T-helper 2 cell treated with Interferon-gamma antibody and Interleukin-4, amounts not matched to agents 5 μg/mL and 100 μg/mL, for 36 hours (primary cell): ENCODE results near the gene ITPR2.
"Not testable (repeated sequence)": the region's sequence is repeated elsewhere in the genome, so short reads cannot be mapped to it uniquely, and the experiment has no call there.

Experiments
- DNase-seq: peaks from one replicate; pipeline ENCODE4 v3.0.0; 2021; ENCODE audit warnings: low spot score
- H3K27ac Mint-ChIP-seq: one replicate; pipeline ENCODE4 v1.8.0; 2021; ENCODE audit warnings: mild to moderate bottlenecking, mixed read lengths
- H3K27me3 Mint-ChIP-seq: one replicate; pipeline ENCODE4 v1.8.0; 2021; ENCODE audit warnings: low read depth, mixed read lengths
- H3K36me3 Mint-ChIP-seq: one replicate; pipeline ENCODE4 v1.8.0; 2021; ENCODE audit warnings: low read depth, mixed read lengths
- H3K4me1 Mint-ChIP-seq: one replicate; pipeline ENCODE4 v1.8.0; 2021; ENCODE audit warnings: low read depth, mixed read lengths
- H3K4me3 Mint-ChIP-seq: one replicate; pipeline ENCODE4 v1.8.0; 2022; ENCODE audit warnings: mild to moderate bottlenecking, moderate library complexity, mixed read lengths
- H3K9me3 Mint-ChIP-seq: one replicate; pipeline ENCODE4 v1.8.0; 2021; ENCODE audit warnings: mixed read lengths

Gene ITPR2

DNA sequence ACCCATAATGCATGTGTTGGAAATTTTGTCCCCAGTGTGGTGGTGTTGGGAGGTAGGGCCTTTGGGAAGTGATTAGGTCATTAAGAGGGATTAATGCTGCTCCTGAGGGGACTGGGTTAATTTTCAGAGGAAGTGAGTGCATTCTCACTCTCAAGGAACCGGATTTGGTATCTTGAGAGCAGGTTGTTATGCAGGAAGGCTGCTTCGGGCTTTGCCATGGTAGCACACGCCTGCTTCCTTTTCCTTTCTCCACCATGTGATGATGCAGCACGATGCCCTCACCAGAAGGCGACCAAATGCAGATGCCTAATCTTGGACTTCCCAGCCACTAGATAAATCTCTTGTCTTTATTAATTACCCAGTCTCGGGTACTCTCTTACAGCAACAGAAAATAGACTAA is 380.5 kb downstream of the ITPR2 start:
- Mint-ChIP-seq H3K9me3 (no peaks in the 10 kb centered on the region), H3K27ac (no peak overlapping the region), H3K27me3 (no peaks in the 10 kb centered on the region), H3K4me1 (peaks cover 10% of the 10 kb centered on the region), H3K36me3 (peaks cover 2% of the 10 kb centered on the region), H3K4me3 (no peak overlapping the region)
- DNase-seq: no peak

DNA sequence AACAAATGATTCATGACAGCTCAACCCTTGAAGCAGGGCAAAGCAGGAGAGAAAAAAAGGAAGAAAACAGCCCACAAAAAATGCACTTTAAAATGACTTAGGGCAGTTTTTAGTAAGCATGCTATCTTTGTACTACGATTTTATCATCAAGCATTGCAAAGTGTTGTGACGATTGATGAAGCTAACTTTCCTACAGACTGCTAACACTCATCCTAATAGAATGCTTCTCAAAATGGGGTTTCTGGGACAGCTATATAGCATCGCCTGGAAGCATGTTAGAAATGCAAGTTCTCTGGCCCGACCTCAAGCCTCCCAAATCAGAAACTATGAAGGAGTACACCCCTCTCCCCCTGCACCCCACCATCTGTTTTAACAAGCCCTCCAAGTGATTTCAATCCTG is 381.2 kb downstream of the ITPR2 start:
- DNase-seq: no peak
- Mint-ChIP-seq H3K36me3 (peaks cover 2% of the 10 kb centered on the region), H3K27ac (no peak overlapping the region), H3K4me1 (peaks cover 9% of the 10 kb centered on the region), H3K4me3 (no peak overlapping the region), H3K27me3 (no peaks in the 10 kb centered on the region), H3K9me3 (no peaks in the 10 kb centered on the region)

DNA sequence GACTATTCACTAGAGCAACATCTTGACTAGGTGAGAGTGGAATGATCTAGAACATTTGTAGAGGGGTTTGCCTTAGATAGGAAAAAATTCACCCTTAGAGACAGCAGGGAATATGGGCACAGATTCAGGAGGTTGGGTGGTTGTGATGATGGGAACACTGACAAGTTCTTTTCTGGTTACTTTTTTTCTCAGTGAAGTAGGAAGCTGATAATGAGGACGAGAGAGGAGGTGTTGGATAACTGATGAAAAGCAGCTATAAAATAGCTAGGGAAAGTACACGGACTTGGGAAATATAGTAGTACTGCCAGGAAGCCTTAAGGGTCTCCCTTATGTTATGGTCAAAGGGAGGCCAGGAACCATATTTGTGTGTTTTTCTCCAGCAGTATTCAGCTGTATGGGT is 387.1 kb downstream of the ITPR2 start:
- no peaks in the 10 kb centered on the region for H3K4me1 Mint-ChIP-seq
- no peak overlapping the region for H3K27ac Mint-ChIP-seq
- DNase-seq: no peak

DNA sequence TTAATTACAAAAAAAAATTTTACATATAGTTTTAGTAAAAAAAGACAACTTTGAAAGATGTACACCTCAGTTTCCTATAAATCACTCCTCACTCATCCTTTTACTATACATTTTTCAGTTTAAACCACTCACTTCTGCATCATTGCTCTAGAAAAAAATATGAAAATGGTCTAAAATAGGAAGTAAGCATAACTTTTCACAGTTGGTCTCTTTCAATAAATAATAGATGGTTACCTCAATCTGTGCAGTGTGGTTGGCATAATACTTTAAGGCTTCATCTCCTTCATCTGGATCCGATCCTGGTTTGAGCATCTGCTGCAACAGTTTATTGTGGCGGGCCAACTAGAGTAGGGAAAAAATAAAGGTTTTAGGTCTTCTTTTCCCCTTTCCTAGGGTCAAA is 389.7 kb downstream of the ITPR2 start:
- no peaks in the 10 kb centered on the region for H3K4me1 Mint-ChIP-seq
- DNase-seq: no peak
- no peak overlapping the region for H3K4me3 Mint-ChIP-seq
- H3K27ac Mint-ChIP-seq: no peak overlapping the region
- H3K27me3 Mint-ChIP-seq: no peaks in the 10 kb centered on the region
- no peaks in the 10 kb centered on the region for H3K9me3 Mint-ChIP-seq
- H3K36me3 Mint-ChIP-seq: peaks cover 11% of the 10 kb centered on the region

More for the DNA sequence above, 387.1 kb downstream of the ITPR2 start:
- no peak overlapping the region for H3K4me3 Mint-ChIP-seq
- no peaks in the 10 kb centered on the region for H3K27me3 Mint-ChIP-seq
- peaks cover 7% of the 10 kb centered on the region for H3K36me3 Mint-ChIP-seq
- no peaks in the 10 kb centered on the region for H3K9me3 Mint-ChIP-seq

DNA sequence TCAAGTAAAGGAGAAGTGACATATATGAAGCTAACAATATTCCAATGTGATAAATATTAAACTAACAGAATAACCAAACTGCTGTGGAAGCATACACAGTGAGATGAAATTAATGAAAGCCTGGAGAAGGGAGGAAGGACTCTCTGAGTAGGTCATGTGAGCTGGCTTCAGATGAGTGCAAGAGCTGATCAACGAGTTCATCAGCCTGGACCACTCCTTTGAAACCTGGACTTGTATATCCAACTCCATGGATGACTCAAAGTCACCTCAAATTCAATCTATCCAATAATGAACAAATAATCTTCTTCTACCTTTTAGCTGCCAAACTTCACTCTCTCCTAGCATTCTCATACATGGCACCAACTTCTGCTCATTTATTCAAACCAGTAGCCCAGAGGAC is 391.6 kb downstream of the ITPR2 start:
- no peak for DNase-seq
- Mint-ChIP-seq H3K4me1 (no peaks in the 10 kb centered on the region), H3K36me3 (peaks cover 11% of the 10 kb centered on the region), H3K27me3 (no peaks in the 10 kb centered on the region), H3K4me3 (no peak overlapping the region), H3K9me3 (no peaks in the 10 kb centered on the region), H3K27ac (no peak overlapping the region)

DNA sequence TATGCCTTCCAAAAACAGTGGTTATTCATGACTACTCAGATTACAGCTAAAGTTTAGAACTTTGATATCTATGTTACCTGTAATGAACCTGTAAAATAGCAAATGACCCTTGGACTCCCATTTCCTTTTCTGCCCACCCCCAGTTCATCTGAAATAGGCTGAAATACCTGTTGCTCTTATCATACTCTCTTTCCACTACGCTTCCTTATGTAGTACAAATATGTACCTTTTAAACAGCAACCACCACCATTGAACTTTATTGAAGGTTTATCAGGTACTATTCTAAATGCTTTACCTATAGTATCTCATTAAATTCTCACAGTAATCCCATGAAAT is 398.0 kb downstream of the ITPR2 start:
- no peaks in the 10 kb centered on the region for H3K9me3 Mint-ChIP-seq
- no peaks in the 10 kb centered on the region for H3K36me3 Mint-ChIP-seq
- H3K27ac Mint-ChIP-seq: no peak overlapping the region
- no peaks in the 10 kb centered on the region for H3K27me3 Mint-ChIP-seq
- H3K4me1 Mint-ChIP-seq: no peaks in the 10 kb centered on the region
- no peak overlapping the region for H3K4me3 Mint-ChIP-seq
- no peak for DNase-seq

DNA sequence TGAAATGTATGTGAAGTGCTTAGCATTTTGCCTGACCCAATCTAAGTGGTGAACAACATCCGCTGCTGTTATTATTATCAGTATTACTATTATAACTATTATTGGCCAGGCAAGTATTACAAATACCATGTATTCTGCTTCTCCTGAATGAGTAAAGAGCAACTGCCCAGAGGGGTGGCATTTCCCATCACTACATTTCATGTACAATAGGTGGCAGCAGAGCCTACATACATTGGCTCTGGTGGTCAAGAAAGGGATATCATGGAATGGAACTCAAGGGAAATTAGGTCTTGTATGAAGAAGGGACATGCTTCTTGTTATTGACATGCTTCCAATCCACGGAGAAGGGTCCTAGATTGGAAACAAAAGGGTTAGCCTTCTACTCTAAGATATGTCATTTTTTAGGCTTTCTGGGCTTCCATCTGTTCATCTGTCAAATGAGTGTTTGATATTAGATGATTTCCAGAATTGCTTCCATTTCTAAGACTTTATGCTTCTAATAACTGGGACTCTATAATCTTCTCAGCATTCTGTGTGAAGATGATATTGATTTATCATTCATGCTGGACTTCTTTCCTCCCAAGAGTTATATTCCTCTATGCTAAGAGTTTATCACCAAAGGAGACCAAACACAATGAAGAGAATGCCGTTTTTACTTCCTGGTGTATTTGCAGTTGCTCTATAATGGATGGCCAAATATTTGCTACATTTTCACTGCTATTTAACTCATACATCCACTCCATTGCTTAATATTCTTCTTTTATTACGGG is 398.5 kb downstream of the ITPR2 start:
- no peak overlapping the region for H3K4me3 Mint-ChIP-seq
- no peaks in the 10 kb centered on the region for H3K4me1 Mint-ChIP-seq
- no peak for DNase-seq
- no peaks in the 10 kb centered on the region for H3K27me3 Mint-ChIP-seq
- no peak overlapping the region for H3K27ac Mint-ChIP-seq
- H3K36me3 Mint-ChIP-seq: no peaks in the 10 kb centered on the region
- no peaks in the 10 kb centered on the region for H3K9me3 Mint-ChIP-seq

DNA sequence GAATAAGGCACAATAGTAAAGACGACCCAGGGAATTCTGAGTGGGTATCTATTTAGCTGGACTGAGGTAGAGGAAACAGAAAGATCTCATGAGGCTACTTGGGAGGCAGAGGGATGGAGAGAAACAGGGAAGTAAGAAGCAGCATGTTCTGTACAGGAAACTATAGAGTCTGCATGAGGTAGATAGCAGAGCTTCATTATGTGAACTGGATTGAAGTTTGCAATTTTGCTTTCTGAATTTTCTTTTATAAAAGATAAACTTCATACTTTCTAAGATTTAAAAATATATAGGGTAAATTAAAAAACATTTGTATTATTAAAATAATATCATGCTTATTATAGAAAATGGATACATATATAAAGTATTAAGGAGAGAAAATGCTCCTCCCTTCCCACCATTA is 399.3 kb downstream of the ITPR2 start:
- DNase-seq, H3K9me3 Mint-ChIP-seq, H3K27ac Mint-ChIP-seq, H3K36me3 Mint-ChIP-seq, H3K4me1 Mint-ChIP-seq, H3K4me3 Mint-ChIP-seq, H3K27me3 Mint-ChIP-seq: not testable (repeated sequence)

DNA sequence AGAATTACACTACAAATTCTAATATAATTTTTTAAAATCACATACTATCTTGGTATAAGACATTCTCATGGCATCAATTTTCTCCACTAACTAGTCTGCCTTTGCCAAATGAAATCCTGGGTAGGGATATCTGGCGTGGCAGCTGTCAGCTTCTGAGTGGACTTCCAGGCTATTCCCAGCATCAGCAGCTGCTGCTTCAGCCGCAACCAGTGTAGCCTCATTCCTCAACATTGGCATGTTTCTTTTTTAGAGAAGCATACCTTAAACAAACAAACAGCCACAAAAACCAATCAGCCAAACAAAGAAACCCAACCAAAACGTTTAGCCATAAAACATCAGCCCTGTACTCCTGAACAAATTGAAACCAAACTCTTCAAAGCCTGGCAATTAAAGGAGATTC is 401.8 kb downstream of the ITPR2 start:
- no peaks in the 10 kb centered on the region for H3K4me1 Mint-ChIP-seq
- no peak overlapping the region for H3K27ac Mint-ChIP-seq
- H3K4me3 Mint-ChIP-seq: no peak overlapping the region
- no peaks in the 10 kb centered on the region for H3K27me3 Mint-ChIP-seq
- no peak for DNase-seq
- H3K36me3 Mint-ChIP-seq: no peaks in the 10 kb centered on the region
- no peaks in the 10 kb centered on the region for H3K9me3 Mint-ChIP-seq

DNA sequence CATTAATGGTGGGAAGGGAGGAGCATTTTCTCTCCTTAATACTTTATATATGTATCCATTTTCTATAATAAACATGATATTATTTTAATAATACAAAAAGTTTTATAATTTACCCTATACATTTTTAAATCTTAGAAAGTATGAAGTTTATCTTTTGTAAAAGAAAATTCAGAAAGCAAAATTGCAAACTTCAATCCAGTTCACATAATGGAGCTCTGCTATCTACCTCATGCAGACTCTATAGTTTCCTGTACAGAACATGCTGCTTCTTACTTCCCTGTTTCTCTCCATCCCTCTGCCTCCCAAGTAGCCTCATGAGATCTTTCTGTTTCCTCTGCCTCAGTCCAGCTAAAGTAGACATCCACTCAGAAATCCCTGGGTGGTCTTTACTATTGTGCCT is 402.4 kb downstream of the ITPR2 start:
- not testable (repeated sequence) for H3K27ac Mint-ChIP-seq, H3K9me3 Mint-ChIP-seq, H3K36me3 Mint-ChIP-seq, H3K27me3 Mint-ChIP-seq, DNase-seq, H3K4me3 Mint-ChIP-seq, H3K4me1 Mint-ChIP-seq

DNA sequence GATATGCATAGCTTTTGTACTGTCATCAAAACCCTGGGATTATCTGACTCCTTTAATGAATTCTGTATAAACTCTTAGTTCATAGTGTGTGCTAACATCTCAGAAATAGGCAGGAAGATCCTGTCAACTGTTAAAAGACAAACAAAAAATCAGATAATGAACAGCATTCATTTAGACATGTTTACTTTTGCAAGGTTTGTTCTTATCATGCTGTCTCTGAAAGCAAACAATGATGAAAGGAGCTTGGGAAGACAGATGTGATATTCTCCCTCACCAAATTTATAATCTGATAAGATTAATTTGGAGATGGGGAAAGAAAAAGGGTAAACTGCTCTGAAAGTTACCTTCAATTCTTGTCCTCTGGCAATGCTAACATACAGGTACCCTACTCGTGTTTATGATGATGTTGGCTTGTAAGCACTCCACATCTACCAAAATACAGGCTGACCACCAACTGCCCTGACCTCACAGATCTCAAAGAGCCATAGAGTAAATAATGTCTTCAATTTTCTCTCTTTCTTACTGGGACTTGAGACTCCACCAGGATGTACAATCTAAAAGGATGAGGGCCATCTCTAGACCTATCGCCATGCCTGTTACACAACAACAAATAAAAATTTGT is 403.8 kb downstream of the ITPR2 start:
- Mint-ChIP-seq H3K27me3 (no peaks in the 10 kb centered on the region), H3K9me3 (no peaks in the 10 kb centered on the region)
- DNase-seq: no peak

DNA sequence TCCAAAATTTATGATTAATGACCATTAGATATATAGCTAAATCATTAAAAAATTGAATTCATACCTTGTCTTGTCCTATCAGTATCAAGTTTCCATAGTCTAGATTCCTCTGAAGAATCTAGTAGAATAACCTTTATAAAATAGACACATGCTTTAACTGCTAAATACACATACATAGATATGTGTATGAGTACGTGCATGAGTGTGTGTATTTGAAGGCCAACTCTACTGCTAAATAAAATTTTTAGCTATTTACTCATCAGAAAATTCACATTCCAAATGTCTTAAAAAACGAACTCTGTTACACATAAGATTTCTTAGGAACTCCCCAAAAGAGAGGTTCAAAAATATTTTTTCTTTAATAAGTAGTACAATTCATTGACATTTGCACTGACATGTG is 404.6 kb downstream of the ITPR2 start:
- H3K4me1 Mint-ChIP-seq: no peaks in the 10 kb centered on the region
- no peak overlapping the region for H3K27ac Mint-ChIP-seq
- H3K36me3 Mint-ChIP-seq: no peaks in the 10 kb centered on the region
- no peak for DNase-seq
- H3K27me3 Mint-ChIP-seq: no peaks in the 10 kb centered on the region
- H3K4me3 Mint-ChIP-seq: no peak overlapping the region
- H3K9me3 Mint-ChIP-seq: no peaks in the 10 kb centered on the region

More for the DNA sequence above, 403.8 kb downstream of the ITPR2 start:
- H3K4me3 Mint-ChIP-seq: no peak overlapping the region
- no peaks in the 10 kb centered on the region for H3K36me3 Mint-ChIP-seq
- no peak overlapping the region for H3K27ac Mint-ChIP-seq
- H3K4me1 Mint-ChIP-seq: no peaks in the 10 kb centered on the region

DNA sequence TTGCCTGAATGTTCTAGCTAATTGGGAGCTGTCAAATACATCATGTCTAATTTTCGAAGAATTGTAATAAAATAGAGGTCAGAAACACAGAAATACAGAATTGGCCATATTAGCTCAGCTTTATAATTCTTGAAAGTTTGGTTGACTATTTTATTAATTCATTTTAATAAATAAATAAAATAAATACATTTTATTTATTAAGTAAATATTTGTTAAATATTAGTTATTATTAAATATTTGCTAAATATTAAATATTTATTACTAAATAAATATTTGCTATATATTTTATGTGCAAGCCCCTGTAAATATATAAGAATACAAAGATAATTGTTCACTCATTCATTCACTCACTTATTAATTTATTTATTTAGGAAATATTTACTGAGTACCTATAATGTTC is 406.3 kb downstream of the ITPR2 start:
- Mint-ChIP-seq H3K4me3 (no peak overlapping the region), H3K9me3 (no peaks in the 10 kb centered on the region), H3K27ac (no peak overlapping the region), H3K36me3 (peaks cover 3% of the 10 kb centered on the region), H3K4me1 (peaks cover 4% of the 10 kb centered on the region), H3K27me3 (no peaks in the 10 kb centered on the region)
- no peak for DNase-seq

DNA sequence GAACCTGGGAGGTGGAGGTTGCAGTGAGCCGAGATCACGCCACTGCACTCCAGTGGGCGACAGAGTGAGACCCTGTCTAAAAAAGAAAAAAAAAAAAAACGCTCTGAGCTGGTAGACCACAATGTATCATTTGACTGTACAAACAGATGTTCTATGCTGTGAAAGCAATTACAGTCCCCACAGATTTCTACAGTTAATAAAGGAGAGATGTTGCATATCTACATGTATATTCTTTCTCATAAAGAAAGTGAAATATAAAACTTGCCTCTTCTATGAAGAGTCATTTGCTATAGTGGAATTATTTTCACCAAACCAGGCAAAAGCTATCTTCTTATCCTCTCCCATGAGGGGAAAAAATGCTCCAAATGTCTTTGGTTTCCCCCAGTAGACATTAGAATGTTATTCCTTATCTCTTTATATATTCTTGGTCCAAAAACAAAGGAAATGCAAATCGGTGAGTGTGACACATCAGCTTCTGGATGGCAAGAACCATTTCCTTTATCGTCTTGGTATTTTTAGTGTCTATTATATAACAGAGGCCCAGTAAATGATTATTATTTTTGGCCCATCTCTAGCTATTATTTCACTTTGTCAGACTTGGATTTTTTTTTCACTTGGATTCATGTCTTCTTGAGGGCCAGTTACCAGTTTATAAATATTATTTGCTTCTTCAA is 407.3 kb downstream of the ITPR2 start:
- Mint-ChIP-seq H3K27ac (no peak overlapping the region), H3K9me3 (no peaks in the 10 kb centered on the region), H3K4me1 (peaks cover 7% of the 10 kb centered on the region), H3K36me3 (peaks cover 9% of the 10 kb centered on the region), H3K4me3 (no peak overlapping the region), H3K27me3 (no peaks in the 10 kb centered on the region)
- no peak for DNase-seq
